Astrocyte (in vitro differentiated cells and primary cell): ENCODE data around the gene KNOP1. TPM values are rescaled to one million over a fixed set of nuclear protein-coding genes. Genes with fewer than 3 reads are reported as not detected.
A peak's percentile ranks its signal among the peaks of the same experiment; 100 is the strongest.

Source experiments
- DNase-seq: peaks from one replicate; pipeline ENCODE4 v3.0.0-alpha.2; 2010; ENCODE audit warnings: low read depth
- FAIRE-seq: peaks from 2 replicates; lab custom pipeline; 2011; peaks lifted over from hg19 to GRCh38; lab: Jason Lieb, UNC
- H2AFZ ChIP-seq: 2 replicates; pipeline ENCODE4 v1.6.0; 2012; ENCODE audit warnings: low read depth, low read length, inconsistent platforms
- H3K27ac ChIP-seq: 2 replicates; pipeline ENCODE4 v1.5.1; 2011; ENCODE audit warnings: low read depth, low read length, inconsistent platforms
- H3K27me3 ChIP-seq: 2 replicates; pipeline ENCODE4 v1.6.0; 2011; ENCODE audit warnings: low read length, inconsistent platforms; ENCODE audit not compliant: insufficient read depth
- H3K36me3 ChIP-seq: 2 replicates; pipeline ENCODE4 v1.5.1; 2011; ENCODE audit warnings: low read length, inconsistent platforms; ENCODE audit not compliant: insufficient read depth
- H3K4me1 ChIP-seq: 2 replicates; pipeline ENCODE4 v1.5.1; 2011; ENCODE audit warnings: low read length, inconsistent platforms; ENCODE audit not compliant: insufficient read depth
- H3K4me2 ChIP-seq: 2 replicates; pipeline ENCODE4 v1.6.0; 2012; ENCODE audit warnings: low read length, inconsistent platforms
- H3K4me3 ChIP-seq: 2 replicates; pipeline ENCODE4 v1.5.1; 2011; ENCODE audit warnings: low read depth, mild to moderate bottlenecking, low read length, inconsistent platforms; ENCODE audit not compliant: insufficient read depth
- H3K79me2 ChIP-seq: 2 replicates; pipeline ENCODE4 v1.6.0; 2012; ENCODE audit warnings: mild to moderate bottlenecking, low read length, inconsistent platforms; ENCODE audit not compliant: insufficient read depth
- H3K9ac ChIP-seq: 2 replicates; pipeline ENCODE4 v1.6.0; 2012; ENCODE audit warnings: mild to moderate bottlenecking, low read length, inconsistent platforms
- H3K9me3 ChIP-seq: 2 replicates; pipeline ENCODE4 v1.5.1; 2012; ENCODE audit warnings: low read depth, mild to moderate bottlenecking, low read length, inconsistent platforms; ENCODE audit not compliant: insufficient read depth
- H4K20me1 ChIP-seq: 2 replicates; pipeline ENCODE4 v1.6.0; 2012; ENCODE audit warnings: low read length, inconsistent platforms; ENCODE audit not compliant: insufficient read depth
- H3K27ac Mint-ChIP-seq: one replicate; pipeline ENCODE4 v1.8.0; 2021; ENCODE audit warnings: mild to moderate bottlenecking, mixed read lengths; ENCODE audit not compliant: unreplicated experiment
- H3K27me3 Mint-ChIP-seq: one replicate; pipeline ENCODE4 v1.8.0; 2021; ENCODE audit warnings: low read depth, mixed read lengths; ENCODE audit not compliant: unreplicated experiment
- H3K36me3 Mint-ChIP-seq: one replicate; pipeline ENCODE4 v1.8.0; 2021; ENCODE audit warnings: low read depth, mixed read lengths; ENCODE audit not compliant: unreplicated experiment
- H3K4me1 Mint-ChIP-seq: one replicate; pipeline ENCODE4 v1.8.0; 2021; ENCODE audit warnings: low read depth, mixed read lengths; ENCODE audit not compliant: unreplicated experiment
- H3K4me3 Mint-ChIP-seq: one replicate; pipeline ENCODE4 v1.8.0; 2021; ENCODE audit warnings: mild to moderate bottlenecking, moderate library complexity, mixed read lengths; ENCODE audit not compliant: unreplicated experiment
- H3K9me3 Mint-ChIP-seq: one replicate; pipeline ENCODE4 v1.8.0; 2021; ENCODE audit warnings: mild to moderate bottlenecking, mixed read lengths; ENCODE audit not compliant: unreplicated experiment
- EZH2 ChIP-seq: IDR thresholded peaks from 2 replicates; pipeline ENCODE4 v1.6.1; 2012; ENCODE audit warnings: mild to moderate bottlenecking, low read length, inconsistent platforms; ENCODE audit not compliant: insufficient read depth
- total RNA-seq: library from RNA; stranded (reverse); gene quantifications from 2 replicates; pipeline ENCODE4 v1.2.1, GENCODE V29; 2021
- TF ChIP-seq, protein P1 (sequence below): IDR thresholded peaks from 2 replicates; pipeline ENCODE4 v1.5.1; 2011; ENCODE audit warnings: low read depth, mild to moderate bottlenecking, inconsistent platforms, low read length, moderate library complexity; ENCODE audit not compliant: insufficient read depth

KNOP1 gene
- total RNA-seq, 1 donor from 2014 or later, result 22.9 TPM

GRCh38 chr16:19701091-19701490 is 16.9 kb downstream of the KNOP1 start:
- peaks cover 18% of the 10 kb centered on the region for H4K20me1 ChIP-seq
- H3K27ac Mint-ChIP-seq, result no peak overlapping the region
- H3K27ac ChIP-seq, result peak overlapping the region; percentile 59
- no peak overlapping the region for H2AFZ ChIP-seq
- no peaks in the 10 kb centered on the region for H3K27me3 ChIP-seq
- no peak overlapping the region for H3K4me3 ChIP-seq
- H3K79me2 ChIP-seq, result peaks cover 10% of the 10 kb centered on the region
- H3K27me3 Mint-ChIP-seq, result no peaks in the 10 kb centered on the region
- DNase-seq, result peak; percentile 43
- H3K36me3 ChIP-seq, result peaks cover 26% of the 10 kb centered on the region
- H3K4me1 ChIP-seq, result peaks cover 50% of the 10 kb centered on the region
- FAIRE-seq, result no peak
- no peak overlapping the region for H3K4me3 Mint-ChIP-seq
- peaks cover 38% of the 10 kb centered on the region for H3K4me1 Mint-ChIP-seq
- peak overlapping the region; percentile 14 for H3K9ac ChIP-seq
- TF ChIP-seq, protein P1, sequence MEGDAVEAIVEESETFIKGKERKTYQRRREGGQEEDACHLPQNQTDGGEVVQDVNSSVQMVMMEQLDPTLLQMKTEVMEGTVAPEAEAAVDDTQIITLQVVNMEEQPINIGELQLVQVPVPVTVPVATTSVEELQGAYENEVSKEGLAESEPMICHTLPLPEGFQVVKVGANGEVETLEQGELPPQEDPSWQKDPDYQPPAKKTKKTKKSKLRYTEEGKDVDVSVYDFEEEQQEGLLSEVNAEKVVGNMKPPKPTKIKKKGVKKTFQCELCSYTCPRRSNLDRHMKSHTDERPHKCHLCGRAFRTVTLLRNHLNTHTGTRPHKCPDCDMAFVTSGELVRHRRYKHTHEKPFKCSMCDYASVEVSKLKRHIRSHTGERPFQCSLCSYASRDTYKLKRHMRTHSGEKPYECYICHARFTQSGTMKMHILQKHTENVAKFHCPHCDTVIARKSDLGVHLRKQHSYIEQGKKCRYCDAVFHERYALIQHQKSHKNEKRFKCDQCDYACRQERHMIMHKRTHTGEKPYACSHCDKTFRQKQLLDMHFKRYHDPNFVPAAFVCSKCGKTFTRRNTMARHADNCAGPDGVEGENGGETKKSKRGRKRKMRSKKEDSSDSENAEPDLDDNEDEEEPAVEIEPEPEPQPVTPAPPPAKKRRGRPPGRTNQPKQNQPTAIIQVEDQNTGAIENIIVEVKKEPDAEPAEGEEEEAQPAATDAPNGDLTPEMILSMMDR, result no peak
- TF ChIP-seq EZH2, result no peak
- peak overlapping the region; percentile 42 for H3K4me2 ChIP-seq
- no peaks in the 10 kb centered on the region for H3K9me3 ChIP-seq
- H3K9me3 Mint-ChIP-seq, result peaks cover 5% of the 10 kb centered on the region
- peaks cover 35% of the 10 kb centered on the region for H3K36me3 Mint-ChIP-seq

DNA sequence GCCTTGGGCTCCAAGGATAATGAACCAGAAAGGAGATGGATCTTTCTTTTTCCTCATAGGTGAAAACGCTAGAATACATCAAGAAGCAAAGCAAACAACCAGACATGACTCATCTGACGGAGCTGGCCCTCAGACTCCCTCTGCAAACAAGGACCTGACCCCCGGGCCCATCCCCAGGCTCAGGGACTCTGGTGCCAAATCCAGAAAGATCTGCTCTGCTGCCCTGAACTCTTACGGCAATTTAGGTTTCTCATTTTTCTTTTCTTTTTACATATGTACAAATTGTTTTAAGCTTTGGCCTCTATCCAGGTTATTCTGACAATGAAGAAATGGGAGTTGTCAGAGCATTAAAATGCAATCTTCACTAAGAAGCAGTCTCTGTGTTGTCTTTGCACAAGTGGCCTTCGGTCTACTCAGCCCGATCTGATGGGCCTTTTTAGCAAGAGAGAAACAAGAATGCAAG is 17.7 kb downstream of the KNOP1 start:
- peaks cover 10% of the 10 kb centered on the region for H3K79me2 ChIP-seq
- DNase-seq, result peak; percentile 80
- Mint-ChIP-seq H3K27me3 (no peaks in the 10 kb centered on the region), H3K27ac (peak overlapping the region; percentile 5), H3K4me3 (no peak overlapping the region), H3K9me3 (peaks cover 5% of the 10 kb centered on the region), H3K4me1 (peaks cover 38% of the 10 kb centered on the region), H3K36me3 (peaks cover 35% of the 10 kb centered on the region)
- FAIRE-seq, result no peak
- no peaks in the 10 kb centered on the region for H3K9me3 ChIP-seq
- H3K4me1 ChIP-seq, result peaks cover 52% of the 10 kb centered on the region
- H3K27me3 ChIP-seq, result no peaks in the 10 kb centered on the region
- H3K9ac ChIP-seq, result peak overlapping the region; percentile 14
- TF ChIP-seq, protein P1, result no peak
- TF ChIP-seq EZH2, result no peak
- peak overlapping the region; percentile 42 for H3K4me2 ChIP-seq
- H3K27ac ChIP-seq, result peak overlapping the region; percentile 59
- peaks cover 20% of the 10 kb centered on the region for H3K36me3 ChIP-seq
- H3K4me3 ChIP-seq, result no peak overlapping the region
- no peak overlapping the region for H2AFZ ChIP-seq
- peaks cover 15% of the 10 kb centered on the region for H4K20me1 ChIP-seq

- Mint-ChIP-seq H3K4me3 (no peak overlapping the region), H3K9me3 (peaks cover 2% of the 10 kb centered on the region), H3K27ac (no peak overlapping the region), H3K4me1 (peaks cover 31% of the 10 kb centered on the region), H3K36me3 (peaks cover 26% of the 10 kb centered on the region), H3K27me3 (no peaks in the 10 kb centered on the region)
- H3K4me3 ChIP-seq, result no peak overlapping the region
- FAIRE-seq, result no peak
- no peaks in the 10 kb centered on the region for H3K9me3 ChIP-seq
- H3K4me1 ChIP-seq, result peaks cover 45% of the 10 kb centered on the region
- no peak overlapping the region for H2AFZ ChIP-seq
- H3K27ac ChIP-seq, result peak overlapping the region; percentile 59
- peak overlapping the region; percentile 42 for H3K4me2 ChIP-seq
- H3K9ac ChIP-seq, result no peak overlapping the region
- TF ChIP-seq, protein P1, result no peak
- no peak for TF ChIP-seq EZH2
- no peaks in the 10 kb centered on the region for H3K27me3 ChIP-seq
- H3K79me2 ChIP-seq, result peaks cover 7% of the 10 kb centered on the region
- no peak for DNase-seq
- peaks cover 15% of the 10 kb centered on the region for H4K20me1 ChIP-seq
- peaks cover 13% of the 10 kb centered on the region for H3K36me3 ChIP-seq
Measured at GRCh38 chr16:19699472-19699871, 18.6 kb downstream of the KNOP1 start.
